ENCODE results near the gene ATP2B2.
A peak's percentile ranks its signal among the peaks of the same experiment; 100 is the strongest.

Gene ATP2B2

DNA sequence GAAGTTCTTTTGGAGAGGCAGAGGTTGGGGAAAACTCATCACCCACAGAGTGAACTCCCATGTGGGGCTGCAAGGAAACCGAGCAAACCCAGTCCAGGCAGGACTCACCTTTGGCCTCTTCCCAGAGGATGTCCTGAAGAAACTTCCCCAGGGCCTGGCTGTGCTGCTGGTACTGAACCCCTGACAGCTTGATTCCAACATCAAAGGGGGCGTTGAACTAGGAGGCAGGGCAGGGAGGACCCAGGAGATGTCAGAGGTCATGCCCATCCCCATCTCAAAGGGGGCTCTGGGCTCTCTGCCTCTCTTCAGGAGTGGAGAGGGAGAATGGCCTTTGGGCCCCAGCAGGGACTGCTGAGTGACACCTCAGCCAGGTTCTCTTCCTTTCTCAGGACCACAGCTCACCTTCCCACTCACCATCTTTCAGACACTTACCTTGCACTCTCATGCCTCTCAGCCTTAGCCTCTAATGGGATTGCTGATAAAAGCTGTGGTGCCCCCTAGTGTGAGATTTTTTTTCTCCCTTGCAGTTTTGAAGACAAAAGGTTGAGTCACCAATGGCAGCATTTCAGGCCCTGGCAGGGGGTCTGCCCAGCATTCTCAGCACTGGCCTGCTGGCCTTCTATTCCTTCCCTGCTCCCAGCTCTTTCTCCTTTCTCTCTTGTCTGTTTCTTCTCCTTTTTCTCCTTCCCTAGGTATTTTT, 218.6 kb downstream of the ATP2B2 start:
- Histone ChIP-seq H3K18ac (ENCODE audit: low read length) (no peak overlapping the region), H3K79me2 (ENCODE audit: control insufficient read depth, insufficient read depth, low read length, poor library complexity) (no peaks in the 10 kb centered on the region), H3K9me3 (ENCODE audit: insufficient read depth, low read depth, low read length) (peaks cover 3% of the 10 kb centered on the region), H3K9ac (ENCODE audit: low read length) (no peak overlapping the region), H3K27me3 (ENCODE audit: insufficient read depth, low read length) (no peaks in the 10 kb centered on the region), H4K8ac (ENCODE audit: low read depth, low read length) (no peak overlapping the region), H4K12ac (ENCODE audit: low read depth, low read length) (no peak overlapping the region), H2BK5ac (ENCODE audit: low read depth, low read length, poor library complexity) (no peak overlapping the region), H3K14ac (ENCODE audit: low read length) (no peak overlapping the region), H3K4me3 (ENCODE audit: low read depth, low read length) (no peak overlapping the region), H2AFZ (ENCODE audit: insufficient read depth, low read length, poor library complexity) (no peak overlapping the region), H3K79me1 (ENCODE audit: low read length) (no peaks in the 10 kb centered on the region), H2BK12ac (ENCODE audit: low read length) (no peak overlapping the region), H3K4me1 (ENCODE audit: control insufficient read depth in 1 of 2, insufficient read depth in 2 of 2, low read length in 2 of 2) (peaks cover 0 to 4% of the 10 kb centered on the region in 2 experiments), H3K27ac (ENCODE audit: low read depth, low read length) (no peak overlapping the region), H3K4me2 (ENCODE audit: low read length) (no peak overlapping the region), H3K36me3 (ENCODE audit: control insufficient read depth in 1 of 2, insufficient read depth in 2 of 2, low read length in 2 of 2) (peaks cover 19 to 24% of the 10 kb centered on the region in 2 experiments), H2AK5ac (ENCODE audit: low read length) (no peak overlapping the region), H4K91ac (ENCODE audit: low read depth, low read length) (no peak overlapping the region), H3K23ac (ENCODE audit: low read length) (no peak overlapping the region), H2BK120ac (ENCODE audit: insufficient read depth, low read length, poor library complexity) (no peak overlapping the region), H3K4ac (ENCODE audit: low read depth, low read length) (no peak overlapping the region)
- WGBS (ENCODE audit: extremely low coverage, insufficient coverage, insufficient read length): no CpG with 5 or more reads among the region's 2 CpGs
- peak; percentile 15 to 60 for DNase-seq

DNA sequence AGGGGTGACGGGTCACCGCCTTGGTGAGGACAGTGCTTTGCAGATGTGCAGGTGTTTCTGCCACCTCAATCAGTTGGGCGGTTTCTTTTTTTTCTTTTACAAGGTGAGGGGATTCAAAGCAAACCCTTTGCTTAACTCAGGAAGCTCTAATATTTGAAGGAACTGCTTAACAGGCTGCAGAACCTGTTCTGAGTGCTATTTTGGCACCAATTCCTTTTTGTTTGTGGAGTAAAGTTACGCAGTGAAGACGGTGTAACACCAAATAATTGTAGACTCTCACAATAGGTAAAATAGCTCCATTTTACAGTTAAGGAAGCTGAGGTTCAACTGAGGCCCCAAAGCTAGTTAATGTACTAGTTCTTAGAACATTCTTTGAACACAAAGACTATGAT, 219.3 kb downstream of the ATP2B2 start:
- Histone ChIP-seq H4K91ac (ENCODE audit: low read depth, low read length) (no peak overlapping the region), H2BK120ac (ENCODE audit: insufficient read depth, low read length, poor library complexity) (no peak overlapping the region), H3K27me3 (ENCODE audit: insufficient read depth, low read length) (no peaks in the 10 kb centered on the region), H3K4ac (ENCODE audit: low read depth, low read length) (no peak overlapping the region), H3K27ac (ENCODE audit: low read depth, low read length) (no peak overlapping the region), H3K79me1 (ENCODE audit: low read length) (no peaks in the 10 kb centered on the region), H3K18ac (ENCODE audit: low read length) (no peak overlapping the region), H3K4me3 (ENCODE audit: low read depth, low read length) (no peak overlapping the region), H4K12ac (ENCODE audit: low read depth, low read length) (no peak overlapping the region), H3K4me2 (ENCODE audit: low read length) (no peak overlapping the region), H3K9me3 (ENCODE audit: insufficient read depth, low read depth, low read length) (peaks cover 3% of the 10 kb centered on the region), H2BK5ac (ENCODE audit: low read depth, low read length, poor library complexity) (no peak overlapping the region), H3K14ac (ENCODE audit: low read length) (no peak overlapping the region), H4K8ac (ENCODE audit: low read depth, low read length) (no peak overlapping the region), H3K36me3 (ENCODE audit: control insufficient read depth in 1 of 2, insufficient read depth in 2 of 2, low read length in 2 of 2) (peaks cover 21 to 24% of the 10 kb centered on the region in 2 experiments), H2AFZ (ENCODE audit: insufficient read depth, low read length, poor library complexity) (no peak overlapping the region), H2AK5ac (ENCODE audit: low read length) (no peak overlapping the region), H3K4me1 (ENCODE audit: control insufficient read depth in 1 of 2, insufficient read depth in 2 of 2, low read length in 2 of 2) (peaks cover 0 to 4% of the 10 kb centered on the region in 2 experiments), H3K9ac (ENCODE audit: low read length) (no peak overlapping the region), H3K23ac (ENCODE audit: low read length) (no peak overlapping the region), H3K79me2 (ENCODE audit: control insufficient read depth, insufficient read depth, low read length, poor library complexity) (no peaks in the 10 kb centered on the region), H2BK12ac (ENCODE audit: low read length) (no peak overlapping the region)
- no peak for DNase-seq
- no CpG with 5 or more reads among the region's 5 CpGs for WGBS (ENCODE audit: extremely low coverage, insufficient coverage, insufficient read length)

DNA sequence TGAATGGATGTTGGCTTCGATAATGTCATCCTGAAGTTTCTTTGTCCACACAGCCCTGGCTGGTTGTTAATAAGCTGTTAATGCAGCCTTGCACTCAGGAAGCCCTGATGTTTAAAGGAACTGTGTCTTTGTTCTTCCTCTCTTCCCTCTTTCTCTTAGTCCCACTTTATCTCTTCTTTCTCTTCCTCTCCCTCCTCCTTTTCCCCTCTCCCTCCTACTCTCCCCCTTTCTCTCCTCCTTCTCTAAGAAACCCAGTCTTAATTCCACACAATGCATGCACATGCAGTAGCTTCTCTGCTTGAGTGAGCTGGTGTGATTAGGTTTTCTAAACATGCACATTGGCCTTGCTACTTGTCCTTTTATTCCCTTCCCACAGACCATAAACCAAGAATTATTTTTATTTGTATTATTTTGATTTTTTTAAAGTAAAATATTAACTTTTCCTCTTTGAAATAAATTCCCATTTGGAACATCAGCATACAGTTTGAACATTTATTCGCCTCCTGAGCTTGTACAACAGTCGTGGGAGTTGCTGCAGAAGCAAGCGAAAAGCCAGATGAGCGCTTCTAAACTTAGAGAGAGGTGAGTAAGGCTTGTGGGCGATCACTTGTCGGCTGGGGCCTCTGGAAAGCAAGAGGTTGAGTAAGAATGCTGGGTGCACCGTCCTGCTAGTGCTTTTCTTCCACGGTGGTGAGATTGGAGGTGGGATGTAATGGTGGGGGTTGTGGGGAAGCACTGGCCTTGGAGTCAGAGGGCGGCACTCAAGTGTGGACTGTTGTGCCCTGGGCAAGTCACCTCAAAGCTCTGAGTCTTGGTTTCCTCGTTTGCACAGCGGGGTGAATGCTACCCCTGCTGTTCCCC, 219.9 kb downstream of the ATP2B2 start:
- Histone ChIP-seq H3K4ac (ENCODE audit: low read depth, low read length) (no peak overlapping the region), H3K18ac (ENCODE audit: low read length) (no peak overlapping the region), H4K91ac (ENCODE audit: low read depth, low read length) (no peak overlapping the region), H2AK5ac (ENCODE audit: low read length) (no peak overlapping the region), H2BK120ac (ENCODE audit: insufficient read depth, low read length, poor library complexity) (no peak overlapping the region), H4K8ac (ENCODE audit: low read depth, low read length) (no peak overlapping the region), H3K4me2 (ENCODE audit: low read length) (no peak overlapping the region), H3K79me2 (ENCODE audit: control insufficient read depth, insufficient read depth, low read length, poor library complexity) (no peaks in the 10 kb centered on the region), H2BK12ac (ENCODE audit: low read length) (no peak overlapping the region), H3K27me3 (ENCODE audit: insufficient read depth, low read length) (no peaks in the 10 kb centered on the region), H3K23ac (ENCODE audit: low read length) (no peak overlapping the region), H2AFZ (ENCODE audit: insufficient read depth, low read length, poor library complexity) (no peak overlapping the region), H3K14ac (ENCODE audit: low read length) (no peak overlapping the region), H4K12ac (ENCODE audit: low read depth, low read length) (no peak overlapping the region), H3K36me3 (ENCODE audit: control insufficient read depth in 1 of 2, insufficient read depth in 2 of 2, low read length in 2 of 2) (peaks cover 24 to 29% of the 10 kb centered on the region in 2 experiments), H3K9me3 (ENCODE audit: insufficient read depth, low read depth, low read length) (peaks cover 3% of the 10 kb centered on the region), H3K27ac (ENCODE audit: low read depth, low read length) (no peak overlapping the region), H3K9ac (ENCODE audit: low read length) (no peak overlapping the region), H3K4me1 (ENCODE audit: control insufficient read depth in 1 of 2, insufficient read depth in 2 of 2, low read length in 2 of 2) (peaks cover 0 to 4% of the 10 kb centered on the region in 2 experiments), H3K4me3 (ENCODE audit: low read depth, low read length) (no peak overlapping the region), H2BK5ac (ENCODE audit: low read depth, low read length, poor library complexity) (no peak overlapping the region), H3K79me1 (ENCODE audit: low read length) (no peaks in the 10 kb centered on the region)
- DNase-seq: no peak
- no CpG with 5 or more reads among the region's 12 CpGs for WGBS (ENCODE audit: extremely low coverage, insufficient coverage, insufficient read length)

DNA sequence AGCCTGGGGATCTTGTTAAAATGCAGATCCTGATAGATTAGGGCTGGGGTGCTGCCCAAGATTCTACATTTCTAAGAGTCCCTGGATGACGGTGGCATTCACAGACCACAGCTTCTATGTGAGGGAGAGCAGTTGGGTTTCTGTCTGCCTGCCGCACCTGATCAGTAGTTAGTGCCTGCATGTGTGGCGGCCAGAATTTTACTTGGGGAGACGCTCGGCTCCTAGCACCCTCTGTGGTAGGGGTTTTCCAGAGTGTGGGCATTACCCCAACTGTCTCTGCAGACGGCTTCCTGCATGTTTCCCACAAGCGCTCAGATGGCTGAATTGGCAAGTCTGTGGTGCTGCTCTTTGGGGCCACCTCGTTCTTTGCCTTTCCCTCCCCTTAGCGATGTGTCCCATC, 220.9 kb downstream of the ATP2B2 start:
- H3K9me3 ChIP-seq (ENCODE audit: insufficient read depth, low read depth, low read length): peaks cover 3% of the 10 kb centered on the region
- no peak overlapping the region for H4K12ac ChIP-seq (ENCODE audit: low read depth, low read length)
- no peak overlapping the region for H3K9ac ChIP-seq (ENCODE audit: low read length)
- H2BK12ac ChIP-seq (ENCODE audit: low read length): no peak overlapping the region
- H4K91ac ChIP-seq (ENCODE audit: low read depth, low read length): no peak overlapping the region
- no peak overlapping the region for H3K14ac ChIP-seq (ENCODE audit: low read length)
- peaks cover 0 to 4% of the 10 kb centered on the region in 2 experiments for H3K4me1 ChIP-seq (ENCODE audit: control insufficient read depth in 1 of 2, insufficient read depth in 2 of 2, low read length in 2 of 2)
- no peaks in the 10 kb centered on the region for H3K27me3 ChIP-seq (ENCODE audit: insufficient read depth, low read length)
- DNase-seq: no peak
- no peak overlapping the region for H3K27ac ChIP-seq (ENCODE audit: low read depth, low read length)
- no peak overlapping the region for H4K8ac ChIP-seq (ENCODE audit: low read depth, low read length)
- H3K23ac ChIP-seq (ENCODE audit: low read length): no peak overlapping the region
- no peak overlapping the region for H3K4me2 ChIP-seq (ENCODE audit: low read length)
- H3K4me3 ChIP-seq (ENCODE audit: low read depth, low read length): peak overlapping the region; percentile 14
- no peak overlapping the region for H3K4ac ChIP-seq (ENCODE audit: low read depth, low read length)
- peaks cover 31 to 39% of the 10 kb centered on the region in 2 experiments for H3K36me3 ChIP-seq (ENCODE audit: control insufficient read depth in 1 of 2, insufficient read depth in 2 of 2, low read length in 2 of 2)
- H2BK5ac ChIP-seq (ENCODE audit: low read depth, low read length, poor library complexity): no peak overlapping the region
- no peaks in the 10 kb centered on the region for H3K79me1 ChIP-seq (ENCODE audit: low read length)
- no peak overlapping the region for H2AFZ ChIP-seq (ENCODE audit: insufficient read depth, low read length, poor library complexity)
- H3K18ac ChIP-seq (ENCODE audit: low read length): no peak overlapping the region
- no peaks in the 10 kb centered on the region for H3K79me2 ChIP-seq (ENCODE audit: control insufficient read depth, insufficient read depth, low read length, poor library complexity)
- no peak overlapping the region for H2AK5ac ChIP-seq (ENCODE audit: low read length)
- H2BK120ac ChIP-seq (ENCODE audit: insufficient read depth, low read length, poor library complexity): no peak overlapping the region
- no CpG with 5 or more reads among the region's 9 CpGs for WGBS (ENCODE audit: extremely low coverage, insufficient coverage, insufficient read length)
